GM12874 (cell line): ENCODE data around the gene GALNT3.

Experiments
- TF ChIP-seq, protein P1 (sequence below): IDR thresholded peaks from 2 replicates; pipeline ENCODE4 v1.5.1; 2011; ENCODE audit warnings: low read depth, mild to moderate bottlenecking, control low read depth, low read length, moderate library complexity; ENCODE audit not compliant: insufficient read depth

The GALNT3 gene

GRCh38 chr2:165699946-165700345, 94.1 kb downstream of the GALNT3 start:
- TF ChIP-seq, protein P1, sequence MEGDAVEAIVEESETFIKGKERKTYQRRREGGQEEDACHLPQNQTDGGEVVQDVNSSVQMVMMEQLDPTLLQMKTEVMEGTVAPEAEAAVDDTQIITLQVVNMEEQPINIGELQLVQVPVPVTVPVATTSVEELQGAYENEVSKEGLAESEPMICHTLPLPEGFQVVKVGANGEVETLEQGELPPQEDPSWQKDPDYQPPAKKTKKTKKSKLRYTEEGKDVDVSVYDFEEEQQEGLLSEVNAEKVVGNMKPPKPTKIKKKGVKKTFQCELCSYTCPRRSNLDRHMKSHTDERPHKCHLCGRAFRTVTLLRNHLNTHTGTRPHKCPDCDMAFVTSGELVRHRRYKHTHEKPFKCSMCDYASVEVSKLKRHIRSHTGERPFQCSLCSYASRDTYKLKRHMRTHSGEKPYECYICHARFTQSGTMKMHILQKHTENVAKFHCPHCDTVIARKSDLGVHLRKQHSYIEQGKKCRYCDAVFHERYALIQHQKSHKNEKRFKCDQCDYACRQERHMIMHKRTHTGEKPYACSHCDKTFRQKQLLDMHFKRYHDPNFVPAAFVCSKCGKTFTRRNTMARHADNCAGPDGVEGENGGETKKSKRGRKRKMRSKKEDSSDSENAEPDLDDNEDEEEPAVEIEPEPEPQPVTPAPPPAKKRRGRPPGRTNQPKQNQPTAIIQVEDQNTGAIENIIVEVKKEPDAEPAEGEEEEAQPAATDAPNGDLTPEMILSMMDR: no peak

DNA sequence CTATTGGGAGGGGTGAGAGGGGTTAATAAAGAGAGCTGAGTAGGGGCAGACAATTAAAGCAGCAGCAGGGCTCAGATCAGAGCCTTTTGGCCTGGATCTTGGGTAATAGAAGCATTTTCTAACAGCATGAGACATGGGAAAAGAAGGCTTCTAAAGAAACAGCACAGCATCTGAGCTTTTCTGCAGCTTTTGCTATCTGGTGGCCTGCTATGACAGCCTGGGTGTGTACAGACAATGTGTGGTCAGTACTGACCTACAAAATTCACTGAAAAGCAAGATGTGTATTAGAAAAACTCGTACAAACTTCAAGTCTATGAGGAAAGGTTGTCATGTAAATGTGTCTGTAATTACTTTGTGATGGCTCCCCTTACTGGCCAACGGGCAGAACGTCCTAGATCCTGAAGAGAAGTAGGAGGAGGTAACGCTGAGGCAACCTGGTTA, 95.6 kb downstream of the GALNT3 start:
- TF ChIP-seq, protein P1: peak; percentile 45

GRCh38 chr2:165697748-165698443, 96.2 kb downstream of the GALNT3 start:
- TF ChIP-seq, protein P1: no peak
